Spleen (tissue), 7 donors: ENCODE data around the gene SLC25A34.

Experiments
- CTCF ChIP-seq, 11 experiments: fragments of 200-600 bp in 7 of 11; fragments of 450-650 bp in 4 of 11; sonication (generic) in 4 of 11; IDR thresholded peaks in 8 of 11; conservative IDR thresholded peaks in 3 of 11; 1 replicate in 7 of 11; 2 replicates in 4 of 11; pipeline versions ENCODE4 v1.4.0 to v1.8.0; 2016 to 2021; ENCODE audit warnings: antibody characterized with exemption in 11 of 11, inconsistent platforms in 4 of 11, mild to moderate bottlenecking in 1 of 11
- POLR2AphosphoS5 ChIP-seq, 3 donors: sonication (generic); formaldehyde crosslinking; IDR thresholded peaks; one replicate each; pipeline ENCODE4 v1.5.1; 2017; ENCODE audit warnings: antibody characterized with exemption in 3 of 3
- donor health status: DM: no; HTN: no; CAD: no; lungs with moderate emphysema.
- donor health status: DM: no; HTN: no; CAD: no.
- donor health status: DM: no; HTN: no; CAD: no.

DNA sequence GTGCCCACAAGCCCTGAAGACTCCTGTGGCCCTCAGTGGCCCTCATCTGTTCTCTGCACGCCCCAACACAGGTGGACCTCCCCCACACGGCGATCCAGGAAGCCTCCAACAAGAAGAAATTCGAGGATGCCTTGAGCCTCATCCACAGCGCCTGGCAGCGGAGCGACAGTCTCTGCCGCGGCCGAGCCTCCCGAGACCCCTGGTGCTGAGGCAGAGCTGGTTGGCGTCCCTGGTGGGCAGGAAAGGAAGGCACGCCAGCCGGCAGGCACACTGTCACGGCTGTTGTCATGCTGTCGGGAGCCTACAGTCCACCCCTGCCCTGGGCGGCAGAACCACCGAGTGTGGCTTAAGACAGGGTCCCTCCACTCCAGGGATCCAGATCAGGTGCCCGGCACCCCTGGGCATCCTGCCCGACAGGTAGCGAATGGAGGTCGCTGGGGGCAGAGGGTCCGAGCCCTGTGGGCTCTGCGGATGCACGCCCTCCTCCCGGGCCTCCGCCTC lies 2.3 kb upstream of the SLC25A34 start:
- TF ChIP-seq CTCF (IDR thresholded peaks at IDR 0.05 in 8 of 11, conservative IDR thresholded peaks at IDR 0.05 in 3 of 11) (no peak), POLR2AphosphoS5 (IDR thresholded peaks at IDR 0.05) (peak in 1 of 3 donors; percentile 60)
